Measurements from ENCODE around the gene FBLIM1. TPM values are rescaled to one million over a fixed set of nuclear protein-coding genes. Genes with fewer than 3 reads are reported as not detected.

FBLIM1 gene
- polyA plus RNA-seq, 4 donors: 76.2 to 371 (median 159) TPM

DNA sequence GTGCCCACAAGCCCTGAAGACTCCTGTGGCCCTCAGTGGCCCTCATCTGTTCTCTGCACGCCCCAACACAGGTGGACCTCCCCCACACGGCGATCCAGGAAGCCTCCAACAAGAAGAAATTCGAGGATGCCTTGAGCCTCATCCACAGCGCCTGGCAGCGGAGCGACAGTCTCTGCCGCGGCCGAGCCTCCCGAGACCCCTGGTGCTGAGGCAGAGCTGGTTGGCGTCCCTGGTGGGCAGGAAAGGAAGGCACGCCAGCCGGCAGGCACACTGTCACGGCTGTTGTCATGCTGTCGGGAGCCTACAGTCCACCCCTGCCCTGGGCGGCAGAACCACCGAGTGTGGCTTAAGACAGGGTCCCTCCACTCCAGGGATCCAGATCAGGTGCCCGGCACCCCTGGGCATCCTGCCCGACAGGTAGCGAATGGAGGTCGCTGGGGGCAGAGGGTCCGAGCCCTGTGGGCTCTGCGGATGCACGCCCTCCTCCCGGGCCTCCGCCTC is 24.8 kb upstream of the FBLIM1 start:
- no peak for DNase-seq
- WGBS, 3 donors: 94 to 95% (median 95%) methylated on average over 26 to 27 of the region's 27 CpGs

DNA sequence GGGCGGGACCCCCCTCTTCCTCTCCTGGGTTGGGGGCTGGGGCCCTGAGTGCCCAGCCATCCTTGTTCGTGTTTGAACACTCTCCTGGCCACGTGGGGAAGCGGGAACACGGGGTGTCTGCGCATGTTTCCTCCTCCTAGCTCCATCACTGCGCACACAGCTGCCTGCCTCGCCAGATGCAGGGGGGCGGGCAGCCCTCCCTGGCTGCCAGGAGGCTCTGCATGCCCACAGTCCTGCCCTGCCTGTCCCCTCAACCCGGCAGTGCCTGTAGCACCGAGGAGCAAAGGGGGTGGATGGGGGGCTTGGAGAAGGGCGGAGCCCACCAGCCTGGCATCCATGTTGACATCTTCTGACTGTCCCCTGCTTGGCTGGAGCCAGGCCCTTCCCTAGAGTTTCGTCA is 24.3 kb upstream of the FBLIM1 start:
- 80 to 81% (median 80%) methylated on average over 13 of the region's 13 CpGs for WGBS, 3 donors
- Histone ChIP-seq H3K9me3 (ENCODE audit: control insufficient read depth in 2 of 2, insufficient read depth in 1 of 2, low read depth in 1 of 2, low read length in 1 of 2) (no peaks in the 10 kb centered on the region), H3K27ac (ENCODE audit: low read depth in 1 of 3, low read length in 2 of 3) (no peak overlapping the region), H3K4me3 (ENCODE audit: low read depth in 1 of 3, low read length in 3 of 3) (no peak overlapping the region), H3K36me3 (ENCODE audit: control insufficient read depth in 3 of 3, insufficient read depth in 2 of 3, low read depth in 1 of 3, low read length in 3 of 3) (peaks cover 13 to 82% (median 15%) of the 10 kb centered on the region in 3 donors), H3K4me1 (ENCODE audit: control insufficient read depth in 3 of 3, insufficient read depth in 2 of 3, low read depth in 1 of 3, low read length in 2 of 3) (peaks cover 0 to 34% (median 3%) of the 10 kb centered on the region in 3 donors), H3K27me3 (ENCODE audit: control insufficient read depth in 3 of 3, insufficient read depth in 3 of 3, low read length in 3 of 3) (no peaks in the 10 kb centered on the region)
- DNase-seq: no peak
- no peak for FAIRE-seq

More for the DNA sequence above, 24.8 kb upstream of the FBLIM1 start:
- peaks cover 0 to 34% (median 3%) of the 10 kb centered on the region in 3 donors for H3K4me1 ChIP-seq (ENCODE audit: control insufficient read depth in 3 of 3, insufficient read depth in 2 of 3, low read depth in 1 of 3, low read length in 2 of 3)
- no peak overlapping the region for H3K4me3 ChIP-seq (ENCODE audit: low read depth in 1 of 3, low read length in 3 of 3)
- no peak overlapping the region for H3K27ac ChIP-seq (ENCODE audit: low read depth in 1 of 3, low read length in 2 of 3)
- FAIRE-seq: no peak
- no peaks in the 10 kb centered on the region for H3K27me3 ChIP-seq (ENCODE audit: control insufficient read depth in 3 of 3, insufficient read depth in 3 of 3, low read length in 3 of 3)
- H3K9me3 ChIP-seq (ENCODE audit: control insufficient read depth in 2 of 2, insufficient read depth in 1 of 2, low read depth in 1 of 2, low read length in 1 of 2): no peaks in the 10 kb centered on the region
- peaks cover 15 to 82% (median 18%) of the 10 kb centered on the region in 3 donors for H3K36me3 ChIP-seq (ENCODE audit: control insufficient read depth in 3 of 3, insufficient read depth in 2 of 3, low read depth in 1 of 3, low read length in 3 of 3)

GRCh38 chr1:15734901-15735300 is 23.7 kb upstream of the FBLIM1 start:
- DNase-seq: peak; percentile 37 to 40
- H3K27me3 ChIP-seq (ENCODE audit: control insufficient read depth in 3 of 3, insufficient read depth in 3 of 3, low read length in 3 of 3): no peaks in the 10 kb centered on the region
- peaks cover 12 to 82% (median 13%) of the 10 kb centered on the region in 3 donors for H3K36me3 ChIP-seq (ENCODE audit: control insufficient read depth in 3 of 3, insufficient read depth in 2 of 3, low read depth in 1 of 3, low read length in 3 of 3)
- FAIRE-seq: no peak
- peaks cover 0 to 34% (median 3%) of the 10 kb centered on the region in 3 donors for H3K4me1 ChIP-seq (ENCODE audit: control insufficient read depth in 3 of 3, insufficient read depth in 2 of 3, low read depth in 1 of 3, low read length in 2 of 3)
- no peak overlapping the region for H3K4me3 ChIP-seq (ENCODE audit: low read depth in 1 of 3, low read length in 3 of 3)
- H3K27ac ChIP-seq (ENCODE audit: low read depth in 1 of 3, low read length in 2 of 3): peak overlapping the region in 2 of 3 donors; percentile 83 to 97
- no peaks in the 10 kb centered on the region for H3K9me3 ChIP-seq (ENCODE audit: control insufficient read depth in 2 of 2, insufficient read depth in 1 of 2, low read depth in 1 of 2, low read length in 1 of 2)
- 33 to 63% (median 55%) methylated on average over 17 of the region's 17 CpGs for WGBS, 3 donors

- Histone ChIP-seq H3K27me3 (ENCODE audit: control insufficient read depth in 3 of 3, insufficient read depth in 3 of 3, low read length in 3 of 3) (no peaks in the 10 kb centered on the region), H3K4me3 (ENCODE audit: low read depth in 1 of 3, low read length in 3 of 3) (no peak overlapping the region), H3K27ac (ENCODE audit: low read depth in 1 of 3, low read length in 2 of 3) (peak overlapping the region; percentile 58 to 97 (median 83)), H3K9me3 (ENCODE audit: control insufficient read depth in 2 of 2, insufficient read depth in 1 of 2, low read depth in 1 of 2, low read length in 1 of 2) (no peaks in the 10 kb centered on the region), H3K36me3 (ENCODE audit: control insufficient read depth in 3 of 3, insufficient read depth in 2 of 3, low read depth in 1 of 3, low read length in 3 of 3) (peaks cover 12 to 76% (median 13%) of the 10 kb centered on the region in 3 donors), H3K4me1 (ENCODE audit: control insufficient read depth in 3 of 3, insufficient read depth in 2 of 3, low read depth in 1 of 3, low read length in 2 of 3) (peaks cover 0 to 34% (median 3%) of the 10 kb centered on the region in 3 donors)
- DNase-seq (peak in 1 of 2 donors; percentile 84), FAIRE-seq (no peak)
- 32 to 67% (median 32%) methylated on average over 11 to 12 of the region's 12 CpGs for WGBS, 3 donors
These were observed 23.1 kb upstream of the FBLIM1 start for GRCh38 chr1:15735304-15736037.

DNA sequence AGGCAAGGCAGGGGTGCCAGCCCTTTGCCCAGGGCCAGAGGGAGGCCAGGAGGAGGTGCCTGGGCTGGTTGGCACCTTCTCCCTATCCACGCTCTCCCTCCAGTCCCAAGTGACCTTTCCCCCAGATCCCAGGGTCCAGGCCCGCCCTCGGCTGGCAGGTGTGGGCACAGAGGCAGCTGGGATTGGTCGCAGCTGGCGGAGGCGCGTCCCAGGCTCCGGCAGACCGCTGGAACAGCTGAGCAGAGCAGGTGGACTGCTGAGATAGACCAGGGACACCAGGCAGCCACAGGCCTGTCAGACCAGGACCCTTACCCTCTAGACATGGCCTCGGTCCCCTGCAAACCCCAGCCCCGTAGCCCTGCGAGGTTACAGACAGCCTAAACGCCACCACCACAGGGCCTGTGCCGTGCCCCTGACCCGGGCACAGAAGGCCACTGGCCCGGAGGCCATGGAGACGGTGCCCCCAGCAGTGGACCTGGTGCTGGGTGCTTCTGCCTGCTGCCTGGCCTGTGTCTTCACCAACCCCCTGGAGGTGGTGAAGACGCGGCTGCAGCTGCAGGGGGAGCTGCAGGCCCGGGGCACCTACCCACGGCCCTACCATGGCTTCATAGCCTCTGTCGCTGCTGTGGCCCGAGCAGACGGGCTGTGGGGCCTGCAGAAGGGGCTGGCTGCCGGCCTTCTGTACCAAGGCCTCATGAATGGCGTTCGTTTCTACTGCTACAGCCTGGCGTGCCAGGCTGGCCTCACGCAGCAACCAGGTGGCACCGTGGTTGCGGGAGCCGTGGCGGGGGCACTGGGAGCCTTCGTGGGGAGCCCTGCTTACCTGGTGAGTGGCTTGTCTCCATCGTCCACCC is 22.3 kb upstream of the FBLIM1 start, which contains the start of gene SLC25A34:
SLC25A34 (plus strand) TSS at position 221 of the 854 bp plus-strand sequence; CDS start at position 449, 228 bp downstream.
- H3K4me3 ChIP-seq (ENCODE audit: low read depth in 1 of 3, low read length in 3 of 3): peak within 1 kb of the TSS in 1 of 3 donors; percentile 66
- peak within 1 kb of the TSS; percentile 58 to 97 (median 88) for H3K27ac ChIP-seq (ENCODE audit: low read depth in 1 of 3, low read length in 2 of 3)
- FAIRE-seq (no peak), DNase-seq (peak; percentile 94 to 99)
- no peaks in the 10 kb centered on the region for H3K27me3 ChIP-seq (ENCODE audit: control insufficient read depth in 3 of 3, insufficient read depth in 3 of 3, low read length in 3 of 3)
- H3K36me3 ChIP-seq (ENCODE audit: control insufficient read depth in 3 of 3, insufficient read depth in 2 of 3, low read depth in 1 of 3, low read length in 3 of 3): peaks cover 6 to 68% (median 10%) of the 10 kb centered on the region in 3 donors
- H3K9me3 ChIP-seq (ENCODE audit: control insufficient read depth in 2 of 2, insufficient read depth in 1 of 2, low read depth in 1 of 2, low read length in 1 of 2): no peaks in the 10 kb centered on the region
- H3K4me1 ChIP-seq (ENCODE audit: control insufficient read depth in 3 of 3, insufficient read depth in 2 of 3, low read depth in 1 of 3, low read length in 2 of 3): peaks cover 0 to 38% (median 3%) of the 10 kb centered on the region in 3 donors
- 20 to 60% (median 49%) methylated on average over 33 to 35 of the region's 35 CpGs for WGBS, 3 donors

- Histone ChIP-seq H3K4me3 (ENCODE audit: low read depth in 1 of 3, low read length in 3 of 3) (peak overlapping the region in 1 of 3 donors; percentile 66), H3K27ac (ENCODE audit: low read depth in 1 of 3, low read length in 2 of 3) (peak overlapping the region; percentile 58 to 97 (median 88)), H3K4me1 (ENCODE audit: control insufficient read depth in 3 of 3, insufficient read depth in 2 of 3, low read depth in 1 of 3, low read length in 2 of 3) (peaks cover 0 to 42% (median 3%) of the 10 kb centered on the region in 3 donors), H3K9me3 (ENCODE audit: control insufficient read depth in 2 of 2, insufficient read depth in 1 of 2, low read depth in 1 of 2, low read length in 1 of 2) (no peaks in the 10 kb centered on the region), H3K27me3 (ENCODE audit: control insufficient read depth in 3 of 3, insufficient read depth in 3 of 3, low read length in 3 of 3) (no peaks in the 10 kb centered on the region), H3K36me3 (ENCODE audit: control insufficient read depth in 3 of 3, insufficient read depth in 2 of 3, low read depth in 1 of 3, low read length in 3 of 3) (peaks cover 6 to 62% (median 8%) of the 10 kb centered on the region in 3 donors)
- FAIRE-seq (no peak), DNase-seq (peak; percentile 76 to 95)
- 12 to 48% (median 23%) methylated on average over 6 of the region's 6 CpGs for WGBS, 3 donors
These were observed 21.7 kb upstream of the FBLIM1 start for GRCh38 chr1:15736892-15737261.

DNA sequence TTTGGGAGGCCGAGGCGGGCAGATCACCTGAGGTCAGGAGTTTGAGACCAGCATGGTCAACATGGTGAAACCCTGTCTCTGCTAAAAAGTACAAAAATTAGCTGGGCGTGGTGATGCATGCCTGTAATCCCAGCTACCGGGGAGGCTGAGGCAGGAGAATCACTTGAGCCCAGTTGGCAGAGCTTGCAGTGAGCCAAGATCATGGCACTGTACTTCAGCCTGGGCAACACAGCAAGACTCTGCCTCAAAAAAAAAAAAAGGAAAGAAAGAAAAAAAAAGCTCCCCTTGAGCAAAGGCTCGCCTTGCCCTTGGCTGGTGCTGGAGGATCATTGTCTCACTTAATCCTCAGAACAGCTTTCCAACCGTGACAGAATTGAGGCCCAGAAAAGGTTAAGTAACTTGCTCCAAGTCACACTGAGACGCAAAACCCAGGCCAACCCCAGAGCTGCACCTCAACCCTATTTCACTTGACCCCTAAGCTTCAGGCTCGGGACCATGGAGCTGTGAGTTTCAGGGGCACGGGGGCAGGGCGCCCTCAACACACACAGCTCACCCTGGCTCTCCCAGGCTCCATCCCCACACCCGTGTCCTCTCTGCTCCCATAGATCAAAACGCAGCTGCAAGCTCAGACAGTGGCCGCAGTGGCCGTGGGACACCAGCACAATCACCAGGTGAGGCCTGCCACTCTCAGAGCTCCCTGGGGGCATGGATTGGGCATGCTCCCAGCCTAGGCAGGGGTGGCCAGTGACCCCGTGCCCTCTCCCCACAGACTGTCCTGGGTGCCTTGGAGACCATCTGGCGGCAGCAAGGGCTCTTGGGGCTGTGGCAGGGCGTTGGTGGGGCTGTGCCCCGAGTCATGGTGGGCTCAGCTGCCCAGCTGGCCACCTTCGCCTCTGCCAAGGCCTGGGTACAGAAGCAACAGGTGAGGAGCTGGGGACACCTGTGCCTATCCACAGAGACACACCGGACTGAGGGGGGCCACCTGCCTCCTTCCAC is 21.0 kb upstream of the FBLIM1 start:
- DNase-seq: no peak
- 37 to 72% (median 58%) methylated on average over 18 to 20 of the region's 20 CpGs for WGBS, 3 donors
- H3K27ac ChIP-seq (ENCODE audit: low read depth in 1 of 3, low read length in 2 of 3): peak overlapping the region in 2 of 3 donors; percentile 58 to 97
- no peak for FAIRE-seq
- H3K4me1 ChIP-seq (ENCODE audit: control insufficient read depth in 3 of 3, insufficient read depth in 2 of 3, low read depth in 1 of 3, low read length in 2 of 3): peaks cover 0 to 46% (median 3%) of the 10 kb centered on the region in 3 donors
- peak overlapping the region in 1 of 3 donors; percentile 66 for H3K4me3 ChIP-seq (ENCODE audit: low read depth in 1 of 3, low read length in 3 of 3)
- peaks cover 0 to 55% (median 3%) of the 10 kb centered on the region in 3 donors for H3K36me3 ChIP-seq (ENCODE audit: control insufficient read depth in 3 of 3, insufficient read depth in 2 of 3, low read depth in 1 of 3, low read length in 3 of 3)
- H3K27me3 ChIP-seq (ENCODE audit: control insufficient read depth in 3 of 3, insufficient read depth in 3 of 3, low read length in 3 of 3): no peaks in the 10 kb centered on the region
- no peaks in the 10 kb centered on the region for H3K9me3 ChIP-seq (ENCODE audit: control insufficient read depth in 2 of 2, insufficient read depth in 1 of 2, low read depth in 1 of 2, low read length in 1 of 2)
